ENCODE results near the gene BRME1.

- no peak for TF ChIP-seq CTCF (IDR thresholded peaks at IDR 0.05; ENCODE audit: poor library complexity)
- TF ChIP-seq EZH2 (IDR thresholded peaks at IDR 0.05; ENCODE audit: borderline replicate concordance), result no peak
Measured at GRCh38 chr19:13864046-13864666, 41.8 kb downstream of the BRME1 start.
